Gastroesophageal sphincter (tissue), 3 donors: ENCODE data around the gene ERG28.

Experiments used
- CTCF ChIP-seq, 4 experiments: fragments of 200-600 bp in 2 of 4; fragments of 450-650 bp in 2 of 4; sonication (generic) in 1 of 4; IDR thresholded peaks; one replicate each; pipeline ENCODE4 v1.5.1; 2017 to 2019; ENCODE audit warnings: antibody characterized with exemption in 4 of 4, mild to moderate bottlenecking in 2 of 4, moderate library complexity in 2 of 4
- EP300 ChIP-seq: sonication (generic); formaldehyde crosslinking; IDR thresholded peaks from one replicate; pipeline ENCODE4 v1.6.1; 2017; ENCODE audit warnings: antibody characterized with exemption, mild to moderate bottlenecking
- POLR2A ChIP-seq, 2 donors: fragments of 450-650 bp; IDR thresholded peaks; one replicate each; pipeline ENCODE4 v1.6.1; 2017; ENCODE audit warnings: antibody characterized with exemption in 2 of 2, mild to moderate bottlenecking in 2 of 2, moderate library complexity in 1 of 2
- POLR2AphosphoS5 ChIP-seq: sonication (generic); formaldehyde crosslinking; IDR thresholded peaks from one replicate; pipeline ENCODE4 v1.6.1; 2017; ENCODE audit warnings: antibody characterized with exemption

- TF ChIP-seq CTCF (IDR thresholded peaks at IDR 0.05) (no peak), POLR2AphosphoS5 (no peak), POLR2A (IDR thresholded peaks at IDR 0.05) (no peak), EP300 (no peak)
Observed at GRCh38 chr14:75673345-75674035, 12.8 kb upstream of the ERG28 start.
